ENCODE data around the gene SLC16A7.

GRCh38 chr12:59699421-59700152, 103.8 kb downstream of the SLC16A7 start:
- TF ChIP-seq CTCF (conservative IDR thresholded peaks at IDR 0.05; ENCODE audit: low read length), result no peak
- no peak for TF ChIP-seq EZH2phosphoT487 (IDR thresholded peaks at IDR 0.05; ENCODE audit: borderline replicate concordance, low read depth, low read length)

Data from OCI-LY7 (cell line).